ENCODE results near the gene NELFB.
"Not testable (repeated sequence)": the region's sequence is repeated elsewhere in the genome, so short reads cannot be mapped to it uniquely, and the experiment has no call there.

Gene NELFB

DNA sequence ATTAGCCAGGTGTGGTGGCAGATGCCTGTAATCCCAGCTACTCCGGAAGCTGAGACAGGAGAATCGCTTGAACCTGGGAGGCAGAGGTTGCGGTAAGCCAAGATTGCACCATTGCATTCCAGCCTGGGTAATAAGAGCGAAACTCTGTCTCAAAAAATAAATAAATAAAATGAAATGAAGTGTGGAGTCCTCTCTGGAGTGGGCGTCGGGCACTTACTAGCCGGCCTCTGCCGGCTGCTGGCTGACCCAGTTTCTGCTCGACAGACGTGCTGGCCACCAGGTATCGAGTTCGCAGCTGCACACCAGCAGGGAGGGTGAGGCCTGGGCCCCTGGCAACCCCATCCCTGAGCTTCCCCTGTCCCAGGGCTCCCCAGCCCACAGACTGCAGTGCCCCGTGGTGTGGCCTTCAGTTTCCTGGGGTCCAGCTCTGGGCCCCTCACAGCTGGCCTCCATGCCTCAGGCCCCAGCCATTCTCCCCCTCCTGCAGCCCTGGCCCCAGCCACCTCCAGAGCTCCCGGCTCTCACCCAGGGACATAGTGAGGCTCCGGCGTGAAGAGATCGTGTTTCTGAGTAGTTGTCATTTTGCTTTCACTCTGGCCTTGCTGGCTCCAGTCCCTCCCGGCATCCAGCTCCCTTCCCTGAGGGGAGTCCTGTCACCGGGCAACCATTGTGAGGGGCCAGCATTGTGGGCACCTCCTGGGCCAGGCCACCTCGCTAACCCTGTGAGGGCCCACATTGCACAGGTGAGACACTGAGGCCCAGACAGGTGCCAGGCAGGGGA, 7.8 kb upstream of the NELFB start:
- DNase-seq (ENCODE audit: low read depth) = no peak

DNA sequence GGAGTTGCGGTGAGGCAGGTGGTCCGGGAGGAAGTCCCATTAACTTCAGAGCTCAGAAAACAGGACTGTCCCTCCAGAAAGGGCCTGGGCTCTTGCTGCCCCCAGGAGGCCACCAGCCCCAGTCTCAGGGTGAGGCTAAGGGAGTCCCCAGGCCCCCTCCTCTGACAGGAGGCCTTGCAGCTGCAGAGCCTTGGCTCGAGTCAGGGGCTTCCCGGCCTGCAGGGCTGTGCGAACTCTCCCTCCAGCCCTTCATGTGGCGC, 7.3 kb upstream of the NELFB start:
- no peak for DNase-seq (ENCODE audit: low read depth)

- DNase-seq (ENCODE audit: low read depth) = no peak
These were observed 4.6 kb upstream of the NELFB start for GRCh38 chr9:137250329-137251193.

DNA sequence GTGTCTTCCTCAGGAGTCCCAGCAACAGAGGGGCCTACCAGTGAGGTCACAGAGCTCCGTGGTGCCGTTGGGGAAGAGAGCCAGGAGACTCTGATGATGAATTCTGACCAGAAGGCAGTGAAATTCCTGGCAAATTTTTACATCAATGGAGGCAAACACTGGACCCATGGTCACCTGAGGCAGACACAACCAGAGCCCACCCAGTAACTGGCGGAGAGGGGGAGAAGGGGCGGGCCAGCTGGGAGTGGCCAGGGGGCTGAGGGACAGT, 4.0 kb upstream of the NELFB start, which contains the start of gene STPG3:
STPG3 (plus strand) TSS at position 93 of the 268 bp plus-strand sequence; CDS start at position 94, 1 bp downstream.
- no peak for DNase-seq (ENCODE audit: low read depth)

GRCh38 chr9:137251490-137252268, 3.4 kb upstream of the NELFB start:
- no peak for DNase-seq (ENCODE audit: low read depth)

DNA sequence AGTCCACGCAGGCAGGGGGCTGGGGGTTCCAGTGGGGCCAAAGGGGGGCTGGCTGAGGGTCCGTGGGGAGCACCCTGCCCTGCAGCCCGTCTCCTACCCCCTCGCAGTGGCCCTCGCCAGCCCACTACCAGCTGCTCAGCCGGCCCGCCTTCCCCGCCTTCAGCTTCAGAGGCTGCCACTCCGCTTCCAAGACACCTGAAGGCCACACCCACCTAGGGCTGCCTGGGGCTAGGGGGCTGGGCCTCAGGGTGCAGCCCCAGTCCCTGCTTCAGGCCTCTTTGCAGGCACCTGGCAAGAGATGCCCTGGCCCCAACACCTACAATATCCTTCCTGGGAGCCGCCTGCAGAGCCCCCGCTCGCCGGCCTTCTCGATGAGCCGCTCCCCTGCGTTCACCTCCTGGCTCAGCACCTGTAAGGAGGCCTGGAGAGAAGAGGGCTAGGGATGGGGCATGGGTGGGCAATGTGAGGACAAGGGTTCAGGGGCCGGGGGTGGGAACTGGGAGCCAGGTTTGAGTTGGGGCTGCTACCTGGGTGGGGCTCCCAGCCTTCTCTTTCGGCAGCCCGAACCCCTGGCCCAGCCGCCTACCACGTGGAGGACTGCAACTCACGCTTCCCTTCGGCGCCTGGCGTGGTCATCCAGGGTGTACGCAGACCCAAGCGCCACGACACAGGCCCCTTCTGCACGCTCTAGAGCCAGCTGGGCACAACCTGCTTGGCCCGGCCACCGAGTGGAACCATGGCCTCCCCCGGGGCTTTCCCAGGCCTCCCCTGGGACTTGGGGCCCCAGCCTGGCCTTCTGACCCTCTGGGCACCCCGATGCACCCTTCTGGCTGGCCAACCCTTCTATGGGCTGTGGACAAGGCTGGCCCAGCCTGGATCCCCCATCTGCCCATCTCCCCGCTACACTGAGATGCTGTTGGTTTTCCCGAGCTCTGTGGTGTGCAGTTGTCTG, 2.3 kb upstream of the NELFB start:
- DNase-seq (ENCODE audit: low read depth) = no peak

- DNase-seq (ENCODE audit: low read depth) = no peak
These were observed 1.2 kb upstream of the NELFB start for GRCh38 chr9:137253717-137254623.

- no peak for DNase-seq (ENCODE audit: low read depth)
These were observed 454 bp downstream of the NELFB start for GRCh38 chr9:137255448-137256114.

DNA sequence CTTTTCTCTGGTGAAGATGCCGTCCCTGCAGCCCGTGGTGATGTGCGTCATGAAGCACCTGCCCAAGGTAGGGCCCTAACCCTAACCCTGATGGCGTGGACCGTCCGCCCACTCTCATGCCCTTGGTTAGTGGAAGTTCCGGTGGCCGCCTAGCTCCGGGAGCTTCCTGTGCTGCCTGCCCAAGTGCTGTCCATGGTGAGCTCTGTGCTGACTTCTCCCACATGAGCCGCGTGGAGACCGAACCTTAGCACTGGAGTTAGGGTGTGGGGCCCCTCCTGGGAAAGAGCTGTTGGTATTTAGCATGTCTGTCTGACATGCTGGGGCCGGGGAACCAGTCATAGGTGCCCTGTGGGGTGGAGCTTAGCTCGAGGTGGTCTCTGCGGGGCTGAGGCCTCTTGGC, 1.2 kb downstream of the NELFB start:
- DNase-seq (ENCODE audit: low read depth) = no peak

DNA sequence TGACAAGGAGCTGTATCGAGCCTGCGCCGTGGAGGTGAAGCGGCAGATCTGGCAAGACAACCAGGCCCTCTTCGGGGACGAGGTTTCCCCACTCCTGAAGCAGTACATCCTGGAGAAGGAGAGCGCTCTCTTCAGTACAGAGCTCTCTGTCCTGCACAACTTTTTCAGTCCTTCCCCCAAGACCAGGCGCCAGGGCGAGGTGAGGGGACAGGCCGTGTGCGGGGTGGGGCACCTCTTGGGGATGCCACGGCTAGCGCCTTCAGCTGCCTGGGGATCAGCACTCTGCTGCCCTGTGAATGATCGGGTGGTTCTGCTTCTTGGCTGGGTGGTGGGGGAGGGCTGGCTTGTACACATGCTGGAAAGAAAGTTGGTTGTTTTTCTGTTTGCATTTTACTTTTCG, 1.7 kb downstream of the NELFB start:
- no peak for DNase-seq (ENCODE audit: low read depth)

DNA sequence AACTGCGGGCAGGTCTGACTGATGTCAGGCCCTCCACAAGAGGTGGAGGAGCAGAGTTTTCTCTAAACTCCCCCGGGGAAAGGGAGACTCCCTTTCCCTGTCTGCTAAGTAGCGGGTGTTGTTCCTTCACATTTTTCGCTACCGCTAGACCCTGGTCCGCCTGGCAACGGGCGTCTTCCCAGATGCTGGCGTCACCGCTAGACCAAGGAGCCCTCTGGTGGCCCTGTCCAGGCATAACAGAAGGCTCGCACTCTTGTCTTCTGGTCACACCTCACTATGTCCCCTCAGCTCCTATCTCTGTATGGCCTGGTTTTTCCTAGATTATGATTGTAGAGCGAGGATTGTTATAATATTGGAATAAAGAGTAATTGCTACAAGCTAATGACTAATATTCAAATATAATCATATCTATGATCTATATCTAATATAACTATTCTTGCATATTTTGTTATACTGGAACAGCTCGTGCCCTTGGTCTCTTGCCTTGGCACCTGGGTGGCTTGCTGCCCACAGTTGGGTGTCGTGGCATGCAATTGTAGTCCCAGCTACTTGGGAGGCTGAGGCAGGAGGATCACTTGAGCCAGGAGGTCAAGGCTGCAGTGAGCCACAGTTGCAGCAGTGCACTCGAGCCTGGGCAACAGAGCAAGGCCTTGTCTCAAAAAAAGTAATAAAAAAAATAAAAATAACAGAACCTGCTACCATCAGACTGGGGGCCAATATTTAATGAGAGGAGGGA, 7.2 kb downstream of the NELFB start:
- not testable (repeated sequence) for DNase-seq (ENCODE audit: low read depth)

GRCh38 chr9:137262909-137263285, 7.8 kb downstream of the NELFB start:
- no peak for DNase-seq (ENCODE audit: low read depth)

- DNase-seq (ENCODE audit: low read depth) = no peak
These were observed 8.4 kb downstream of the NELFB start for GRCh38 chr9:137263506-137263905.

DNA sequence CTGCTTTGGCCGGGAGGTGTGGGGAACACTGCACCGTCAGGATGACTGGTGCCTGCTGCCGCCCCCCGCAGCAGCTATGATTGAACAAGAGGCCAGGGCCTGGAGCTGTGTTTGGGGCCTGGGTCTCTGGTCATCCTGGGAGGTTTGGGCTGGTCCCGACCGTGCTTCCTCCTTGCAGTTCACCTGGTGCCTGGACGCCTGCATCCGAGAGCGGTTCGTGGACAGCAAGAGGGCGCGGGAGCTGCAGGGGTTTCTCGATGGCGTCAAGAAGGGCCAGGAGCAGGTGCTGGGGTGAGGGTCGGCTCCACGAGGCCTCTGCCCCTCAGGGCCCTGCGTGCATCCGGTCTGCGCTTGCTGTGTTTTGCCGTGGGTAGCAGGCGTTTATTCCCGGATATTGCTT, 8.9 kb downstream of the NELFB start:
- no peak for DNase-seq (ENCODE audit: low read depth)

DNA sequence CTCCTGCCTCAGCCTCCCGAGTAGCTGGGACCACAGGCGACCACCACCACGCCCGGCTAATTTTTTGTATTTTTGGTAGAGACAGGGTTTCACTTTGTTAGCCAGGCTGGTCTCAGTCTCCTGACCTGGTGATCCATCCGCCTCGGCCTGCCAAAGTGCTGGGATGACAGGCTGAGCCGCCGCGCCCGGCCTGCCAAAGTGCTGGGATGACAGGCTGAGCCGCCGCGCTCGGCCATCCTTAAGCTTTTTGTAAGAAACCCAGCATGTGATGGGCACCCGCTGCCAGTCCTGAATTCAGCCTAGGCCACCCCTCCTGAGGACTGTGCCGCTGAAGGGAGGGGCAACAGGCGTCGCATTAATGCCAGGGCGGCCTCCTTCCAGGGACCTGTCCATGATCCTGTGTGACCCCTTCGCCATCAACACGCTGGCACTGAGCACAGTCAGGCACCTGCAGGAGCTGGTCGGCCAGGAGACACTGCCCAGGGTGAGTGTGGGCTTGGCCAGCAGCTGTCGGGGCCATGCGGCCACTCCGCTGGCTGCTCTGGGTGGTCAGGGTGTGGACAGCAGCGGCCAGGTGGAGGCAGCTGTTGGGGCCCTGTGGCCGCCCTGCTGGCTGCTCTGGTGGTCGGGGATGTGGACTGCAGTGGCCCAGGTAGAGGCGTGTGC, 10.5 kb downstream of the NELFB start:
- DNase-seq (ENCODE audit: low read depth) = no peak

DNA sequence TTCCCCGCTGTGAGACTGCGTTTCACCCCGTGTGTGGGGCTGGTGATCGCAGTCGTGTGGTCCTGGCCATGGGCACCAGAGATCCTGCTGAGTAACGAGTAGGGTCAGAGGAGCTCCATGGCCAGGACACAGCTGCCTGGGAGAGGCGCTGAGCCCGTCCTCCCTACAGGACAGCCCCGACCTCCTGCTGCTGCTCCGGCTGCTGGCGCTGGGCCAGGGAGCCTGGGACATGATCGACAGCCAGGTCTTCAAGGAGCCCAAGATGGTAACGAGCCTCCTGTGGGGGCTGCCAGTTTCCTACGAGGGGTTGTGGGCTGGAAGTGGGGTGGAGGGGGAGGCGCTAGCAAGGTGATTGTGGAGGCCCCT, 11.0 kb downstream of the NELFB start:
- DNase-seq (ENCODE audit: low read depth) = no peak

GRCh38 chr9:137266585-137267453, 11.7 kb downstream of the NELFB start:
- no peak for DNase-seq (ENCODE audit: low read depth)

GRCh38 chr9:137267933-137268355, 12.8 kb downstream of the NELFB start:
- DNase-seq (ENCODE audit: low read depth) = no peak

Measured in stromal cell of bone marrow (primary cell).